K562 (cell line): ENCODE data around the gene BARHL2. TPM values are rescaled to one million over a fixed set of nuclear protein-coding genes. Genes with fewer than 3 reads are reported as not detected.
A peak's percentile ranks its signal among the peaks of the same experiment; 100 is the strongest.

Source experiments
- ARID3A ChIP-seq: IDR thresholded peaks from 2 replicates; pipeline ENCODE4 v1.6.1; 2012; ENCODE audit warnings: low read depth, low read length, improper control_type of control experiment, borderline replicate concordance
- ELK3 ChIP-seq: fragments of 450-650 bp; formaldehyde crosslinking; IDR thresholded peaks from 2 replicates; pipeline ENCODE4 v1.4.0; 2020; ENCODE audit warnings: mild to moderate bottlenecking
- HSF4 ChIP-seq: fragments of 250-450 bp; sonication (Bioruptor Pico); IDR thresholded peaks from 2 replicates; pipeline ENCODE4 v2.1.2; 2022; ENCODE audit warnings: mild to moderate bottlenecking, moderate library complexity, borderline replicate concordance
- MAFF ChIP-seq: IDR thresholded peaks from 2 replicates; pipeline ENCODE4 v1.6.1; 2012; ENCODE audit warnings: low read length, improper control_type of control experiment
- NCOA4 ChIP-seq: fragments of 450-650 bp; IDR thresholded peaks from 2 replicates; pipeline ENCODE4 v1.6.1; 2018; ENCODE audit warnings: mild to moderate bottlenecking; ENCODE audit not compliant: partially characterized antibody
- PREB ChIP-seq: sonication (generic); formaldehyde crosslinking; IDR thresholded peaks from 2 replicates; pipeline ENCODE4 v1.8.1; 2023; ENCODE audit warnings: mild to moderate bottlenecking, missing genetic modification reagents
- RAD21 ChIP-seq, 2 experiments: fragments of 250-450 bp in 1 of 2; fragments of 450-650 bp in 1 of 2; sonication (Bioruptor Pico) in 1 of 2; formaldehyde crosslinking in 1 of 2; IDR thresholded peaks in 1 of 2; conservative IDR thresholded peaks in 1 of 2; 2 replicates each; pipeline versions ENCODE4 v1.4.0 to v1.8.0; 2020 to 2022; ENCODE audit warnings: mild to moderate bottlenecking in 2 of 2, moderate library complexity in 1 of 2
- STAG1 ChIP-seq: sonication (generic); formaldehyde crosslinking; IDR thresholded peaks from 2 replicates; pipeline ENCODE4 v1.5.0; 2020; ENCODE audit warnings: missing genetic modification reagents, borderline replicate concordance
- VEZF1 ChIP-seq: fragments of 200-800 bp; sonication (Bioruptor generic); IDR thresholded peaks from 2 replicates; pipeline ENCODE4 v1.6.1; 2017; ENCODE audit warnings: missing genetic modification characterization, missing compliant biosample characterization
- ZNF407 ChIP-seq: fragments of 450-650 bp; IDR thresholded peaks from 2 replicates; pipeline ENCODE4 v1.6.1; 2016; ENCODE audit warnings: low read depth
- ZNF778 ChIP-seq: fragments of 450-650 bp; formaldehyde crosslinking; IDR thresholded peaks from 2 replicates; pipeline ENCODE4 v1.4.0; 2020; ENCODE audit warnings: mild to moderate bottlenecking, moderate library complexity
- polyA plus RNA-seq, 8 experiments: library from polyadenylated mRNA; depleted of rRNA in 4 of 8; stranded (reverse) in 5 of 8; unstranded in 3 of 8; fragments of >200 nt; fragmentation: Nextera tagmentation in 2 of 8; fragmentation: Illumina TruSeq in 1 of 8; extraction: Ambion mirVana in 2 of 8; extraction: Trizol in 1 of 8; gene quantifications; 2 replicates each; pipeline versions ENCODE4 v1.2.1 to v1.2.3, GENCODE V29; 2011 to 2014; ENCODE audit warnings: inconsistent platforms in 1 of 8, missing spikeins in 1 of 8
- total RNA-seq, 7 experiments: library from RNA; depleted of rRNA in 6 of 7; stranded (reverse); fragments of >200 nt in 6 of 7; fragmentation: Illumina TruSeq in 2 of 7; extraction: Trizol in 2 of 7; gene quantifications; 2 replicates each; pipeline versions ENCODE4 v1.2.1 to v1.2.3, GENCODE V29; 2011 to 2021; ENCODE audit warnings: low replicate concordance in 1 of 7

The BARHL2 gene
- total and polyA plus RNA-seq, 9 of the 15 experiments (the other 6 are each of a cell fraction or from before 2014, with no cell fraction given): 0.06 to 0.11 (median 0.09) TPM; not detected in 6

- TF ChIP-seq RAD21 (CRISPR knock-in tag; conservative IDR thresholded peaks at IDR 0.05 in 1 of 2, IDR thresholded peaks at IDR 0.05 in 1 of 2) (peak; percentile 89), ELK3 (CRISPR knock-in tag) (no peak), VEZF1 (CRISPR knock-in tag) (peak; percentile 26; the same call in 1 of the 2 replicates), MAFF (0 out of 2 replicates have a peak, but pooled peaks have one; percentile 20), HSF4 (CRISPR knock-in tag) (no peak), ZNF778 (CRISPR knock-in tag) (no peak), ARID3A (peak; percentile 84), ZNF407 (no peak), PREB (CRISPR knock-in tag) (no peak), NCOA4 (no peak), STAG1 (no peak; the same call in 1 of the 2 replicates)
Observed at GRCh38 chr1:90721210-90722194, 4.4 kb upstream of the BARHL2 start (continued).
